ENCODE results near the gene BMPR1B. TPM values are rescaled to one million over a fixed set of nuclear protein-coding genes. Genes with fewer than 3 reads are reported as not detected.

The BMPR1B gene
- total RNA-seq, 1 donor: 13.5 TPM

- DNase-seq (ENCODE audit: low read depth): peak; percentile 15
- H3K4me3 ChIP-seq (ENCODE audit: low read depth, low read length): no peak overlapping the region
- TF ChIP-seq CTCF (IDR thresholded peaks at IDR 0.05; ENCODE audit: insufficient read depth, low read length): no peak
These were observed 310.6 kb downstream of the BMPR1B start for GRCh38 chr4:95068401-95068800.

GRCh38 chr4:95068818-95069478, 311.2 kb downstream of the BMPR1B start:
- H3K4me3 ChIP-seq (ENCODE audit: low read depth, low read length): no peak overlapping the region
- no peak for DNase-seq (ENCODE audit: low read depth)
- TF ChIP-seq CTCF (IDR thresholded peaks at IDR 0.05; ENCODE audit: insufficient read depth, low read length): no peak

- no peak for DNase-seq (ENCODE audit: low read depth)
- TF ChIP-seq CTCF (IDR thresholded peaks at IDR 0.05; ENCODE audit: insufficient read depth, low read length): no peak
- H3K4me3 ChIP-seq (ENCODE audit: low read depth, low read length): no peak overlapping the region
These were observed 314.1 kb downstream of the BMPR1B start for GRCh38 chr4:95071851-95072250.

GRCh38 chr4:95073646-95074045, 315.9 kb downstream of the BMPR1B start:
- TF ChIP-seq CTCF (IDR thresholded peaks at IDR 0.05; ENCODE audit: insufficient read depth, low read length): no peak
- no peak overlapping the region for H3K4me3 ChIP-seq (ENCODE audit: low read depth, low read length)
- DNase-seq (ENCODE audit: low read depth): no peak

GRCh38 chr4:95077864-95078263, 320.1 kb downstream of the BMPR1B start:
- no peak overlapping the region for H3K4me3 ChIP-seq (ENCODE audit: low read depth, low read length)
- no peak for TF ChIP-seq CTCF (IDR thresholded peaks at IDR 0.05; ENCODE audit: insufficient read depth, low read length)
- no peak for DNase-seq (ENCODE audit: low read depth)

GRCh38 chr4:95080969-95081368, 323.2 kb downstream of the BMPR1B start:
- no peak overlapping the region for H3K4me3 ChIP-seq (ENCODE audit: low read depth, low read length)
- DNase-seq (ENCODE audit: low read depth): no peak
- TF ChIP-seq CTCF (IDR thresholded peaks at IDR 0.05; ENCODE audit: insufficient read depth, low read length): no peak

- H3K4me3 ChIP-seq (ENCODE audit: low read depth, low read length): no peak overlapping the region
- no peak for DNase-seq (ENCODE audit: low read depth)
- TF ChIP-seq CTCF (IDR thresholded peaks at IDR 0.05; ENCODE audit: insufficient read depth, low read length): no peak
These were observed 326.8 kb downstream of the BMPR1B start for GRCh38 chr4:95084584-95084983.
